Testis (tissue), 2 donors: Measurements from ENCODE around the gene EPHB1.

ENCODE experiments used
- POLR2A ChIP-seq: fragments of 450-650 bp; IDR thresholded peaks from one replicate; pipeline ENCODE4 v1.6.1; 2017; ENCODE audit warnings: antibody characterized with exemption, mild to moderate bottlenecking, moderate library complexity
- TF ChIP-seq, protein P1 (sequence below), 3 experiments: fragments of 450-650 bp in 2 of 3; fragments of 200-600 bp in 1 of 3; sonication (generic) in 1 of 3; IDR thresholded peaks; one replicate each; pipeline ENCODE4 v1.5.1; 2016 to 2019; ENCODE audit warnings: antibody characterized with exemption in 3 of 3, mild to moderate bottlenecking in 2 of 3, moderate library complexity in 1 of 3

DNA sequence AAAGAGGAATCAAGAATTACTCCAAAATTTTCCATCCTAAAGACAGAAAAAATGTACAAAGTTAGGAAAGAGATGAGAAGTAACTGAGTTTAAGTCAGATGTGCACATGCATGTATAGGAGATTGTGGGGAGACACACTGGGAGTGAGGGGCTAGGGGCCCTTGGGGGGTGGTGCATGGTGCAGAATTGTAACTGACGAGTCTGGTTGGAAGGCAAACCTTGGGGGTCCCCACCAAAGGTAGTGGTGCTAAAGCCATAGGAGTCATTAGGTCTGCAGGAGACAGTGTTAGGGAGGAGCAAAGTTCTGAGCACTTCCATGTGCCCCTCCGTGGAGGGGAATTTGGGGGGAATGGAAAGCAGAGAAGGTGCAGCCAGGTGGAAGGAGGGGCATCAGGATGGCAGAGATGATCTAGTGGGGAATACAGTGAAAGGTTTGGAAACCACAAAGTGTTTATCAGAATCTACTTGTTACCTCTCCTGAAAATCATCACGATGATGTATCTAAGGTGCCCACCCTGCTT is 37.5 kb upstream of the EPHB1 start:
- TF ChIP-seq POLR2A: no peak
- TF ChIP-seq, protein P1, sequence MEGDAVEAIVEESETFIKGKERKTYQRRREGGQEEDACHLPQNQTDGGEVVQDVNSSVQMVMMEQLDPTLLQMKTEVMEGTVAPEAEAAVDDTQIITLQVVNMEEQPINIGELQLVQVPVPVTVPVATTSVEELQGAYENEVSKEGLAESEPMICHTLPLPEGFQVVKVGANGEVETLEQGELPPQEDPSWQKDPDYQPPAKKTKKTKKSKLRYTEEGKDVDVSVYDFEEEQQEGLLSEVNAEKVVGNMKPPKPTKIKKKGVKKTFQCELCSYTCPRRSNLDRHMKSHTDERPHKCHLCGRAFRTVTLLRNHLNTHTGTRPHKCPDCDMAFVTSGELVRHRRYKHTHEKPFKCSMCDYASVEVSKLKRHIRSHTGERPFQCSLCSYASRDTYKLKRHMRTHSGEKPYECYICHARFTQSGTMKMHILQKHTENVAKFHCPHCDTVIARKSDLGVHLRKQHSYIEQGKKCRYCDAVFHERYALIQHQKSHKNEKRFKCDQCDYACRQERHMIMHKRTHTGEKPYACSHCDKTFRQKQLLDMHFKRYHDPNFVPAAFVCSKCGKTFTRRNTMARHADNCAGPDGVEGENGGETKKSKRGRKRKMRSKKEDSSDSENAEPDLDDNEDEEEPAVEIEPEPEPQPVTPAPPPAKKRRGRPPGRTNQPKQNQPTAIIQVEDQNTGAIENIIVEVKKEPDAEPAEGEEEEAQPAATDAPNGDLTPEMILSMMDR (IDR thresholded peaks at IDR 0.05): no peak
